GM12878 (cell line): Measurements from ENCODE around the gene GNA14. TPM values are rescaled to one million over a fixed set of nuclear protein-coding genes. Genes with fewer than 3 reads are reported as not detected.

ENCODE experiments used
- ATAC-seq: fragments of 200-7000 bp; cut with Tn5 transposase; 3 replicates; pipeline ENCODE4 v1.9.1; 2020; ENCODE audit warnings: mild to moderate bottlenecking, moderate library complexity
- BruUV-seq: library from RNA; stranded (reverse); fragments of 400-500 nt; replicated peaks from 2 replicates; lab custom pipeline; 2021; lab: Mats Ljungman, UMichigan
- CTCF ChIA-PET: fragments of 300-600 bp; sonication (Branson Sonifier 250); formaldehyde crosslinking; extraction: SDS; loops from one replicate; lab custom pipeline; 2021; ENCODE audit warnings: inconsistent platforms; lab: Yijun Ruan, JAX
- POLR2A ChIA-PET: fragments of 350-600 bp; formaldehyde crosslinking; extraction: SDS; loops from one replicate; lab custom pipeline; 2021; ENCODE audit warnings: inconsistent platforms; lab: Charles Lee
- RAD21 ChIA-PET: fragments of 300-600 bp; sonication (Branson Sonifier 250); formaldehyde crosslinking; loops from one replicate; lab custom pipeline; 2023; ENCODE audit warnings: antibody characterized with exemption; ENCODE audit not compliant: unreplicated experiment; lab: Charles Lee
- SMC1A ChIA-PET: fragments of 300-600 bp; sonication (Branson Sonifier 250); formaldehyde crosslinking; loops from one replicate; lab custom pipeline; 2023; ENCODE audit not compliant: unreplicated experiment, uncharacterized antibody; lab: Charles Lee
- DNase-seq: peaks from one replicate; pipeline ENCODE4 v3.0.0-alpha.2; 2011; ENCODE audit warnings: low read depth, low spot score
- FAIRE-seq: peaks from 3 replicates; lab custom pipeline; 2011; peaks lifted over from hg19 to GRCh38; lab: Jason Lieb, UNC
- H2AFZ ChIP-seq: 2 replicates; pipeline ENCODE4 v1.6.0; 2011; ENCODE audit warnings: low read depth, low read length, control low read depth; ENCODE audit not compliant: control insufficient read depth
- H3K27ac ChIP-seq: 2 replicates; pipeline ENCODE4 v1.5.1; 2011; ENCODE audit warnings: control low read depth; ENCODE audit not compliant: control insufficient read depth, insufficient read depth
- H3K27me3 ChIP-seq, 2 experiments: replicated peaks in 1 of 2; 2 replicates each; pipeline versions ENCODE4 v1.6.0 to v1.6.1; 2011; ENCODE audit warnings: low read length in 1 of 2; ENCODE audit not compliant: control insufficient read depth in 2 of 2, insufficient read depth in 2 of 2
- H3K36me3 ChIP-seq, 2 experiments: 2 replicates each; pipeline ENCODE4 v1.5.1; 2011; ENCODE audit warnings: low read length in 1 of 2; ENCODE audit not compliant: control insufficient read depth in 2 of 2, insufficient read depth in 2 of 2
- H3K4me1 ChIP-seq: 2 replicates; pipeline ENCODE4 v1.6.1; 2011; ENCODE audit warnings: mild to moderate bottlenecking, low read length, moderate library complexity, mixed read lengths; ENCODE audit not compliant: control insufficient read depth, insufficient read depth
- H3K4me2 ChIP-seq: 2 replicates; pipeline ENCODE4 v1.6.0; 2011; ENCODE audit warnings: control low read depth; ENCODE audit not compliant: control insufficient read depth, insufficient read depth
- H3K4me3 ChIP-seq: fragments of 200-600 bp; sonication (generic); 2 replicates; pipeline ENCODE4 v1.5.1; 2016
- H3K79me2 ChIP-seq: 2 replicates; pipeline ENCODE4 v1.6.0; 2011; ENCODE audit warnings: low read length; ENCODE audit not compliant: control insufficient read depth, insufficient read depth
- H3K9ac ChIP-seq: 2 replicates; pipeline ENCODE4 v1.8.0; 2011; ENCODE audit warnings: low read length, control low read depth, mixed read lengths; ENCODE audit not compliant: control insufficient read depth, insufficient read depth
- H3K9me3 ChIP-seq: replicated peaks from 3 replicates; pipeline ENCODE4 v1.5.1; 2011; ENCODE audit warnings: mild to moderate bottlenecking, low read length; ENCODE audit not compliant: control insufficient read depth, insufficient read depth
- H4K20me1 ChIP-seq: 2 replicates; pipeline ENCODE4 v1.6.0; 2011; ENCODE audit not compliant: control insufficient read depth, insufficient read depth
- EED ChIP-seq: sonication (generic); IDR thresholded peaks from 2 replicates; pipeline ENCODE4 v1.6.1; 2016; ENCODE audit warnings: antibody characterized with exemption, low read depth
- IKZF1 ChIP-seq: fragments of 450-650 bp; conservative IDR thresholded peaks from 2 replicates; pipeline ENCODE4 v1.6.1; 2017; ENCODE audit warnings: antibody characterized with exemption, mild to moderate bottlenecking
- YBX1 ChIP-seq: fragments of 450-650 bp; IDR thresholded peaks from 2 replicates; pipeline ENCODE4 v1.6.1; 2016; ENCODE audit warnings: antibody characterized with exemption
- WGBS: methylation state at CpG from one replicate; pipeline ENCODE4 v1.1.6; 2016; ENCODE audit warnings: low lambda C conversion rate; ENCODE audit not compliant: insufficient replicate concordance, insufficient coverage; ENCODE audit errors: missing lambda C conversion rate; 5-methylcytosine and 5-hydroxymethylcytosine counted together
- in situ Hi-C: fragments of 300-500 bp; cut with MboI; formaldehyde crosslinking; loops from 9 replicates; pipeline ENCODE4 v1.14.3; 2018; ENCODE audit warnings: mixed read lengths
- intact Hi-C: fragments of 100-400 bp; cut with micrococcal nuclease; formaldehyde crosslinking; loops from one replicate; pipeline ENCODE4 v1.14.2; 2022; ENCODE audit not compliant: unreplicated experiment
- polyA plus RNA-seq, 11 experiments: library from polyadenylated mRNA; depleted of rRNA in 4 of 11; unstranded in 6 of 11; stranded (reverse) in 5 of 11; fragments of >200 nt; fragmentation: Nextera tagmentation in 4 of 11; fragmentation: Illumina TruSeq in 1 of 11; extraction: Ambion mirVana in 4 of 11; extraction: Trizol in 1 of 11; gene quantifications; 1 replicate in 1 of 11; 2 replicates in 10 of 11; pipeline versions ENCODE4 v1.2.1 to v1.2.3, GENCODE V29; 2011 to 2016; ENCODE audit warnings: inconsistent platforms in 2 of 11, missing spikeins in 2 of 11, low read depth in 1 of 11
- total RNA-seq, 4 experiments: library from RNA; depleted of rRNA in 3 of 4; stranded (reverse); fragments of >200 nt in 3 of 4; fragmentation: Illumina TruSeq in 1 of 4; extraction: Trizol in 1 of 4; gene quantifications; 2 replicates each; pipeline versions ENCODE4 v1.2.1 to v1.2.3, GENCODE V29; 2013 to 2021
- TF ChIP-seq, protein P1 (sequence below): fragments of 150-350 bp; IDR thresholded peaks from 2 replicates; pipeline ENCODE4 v1.6.1; 2016; ENCODE audit warnings: low read depth, low read length
- TF ChIP-seq, protein P2 (sequence below): fragments of 450-650 bp; IDR thresholded peaks from 2 replicates; pipeline ENCODE4 v1.6.1; 2017; ENCODE audit warnings: mild to moderate bottlenecking
- TF ChIP-seq, protein P3 (sequence below): IDR thresholded peaks from 2 replicates; pipeline ENCODE4 v1.6.1; 2011; ENCODE audit warnings: low read depth, mild to moderate bottlenecking, low read length, moderate library complexity, borderline replicate concordance; ENCODE audit errors: extremely low read depth

The GNA14 gene
- total and polyA plus RNA-seq, 10 of the 15 experiments (the other 5 are each of a cell fraction or from before 2014, with no cell fraction given), result 0.17 TPM; not detected in 9

DNA sequence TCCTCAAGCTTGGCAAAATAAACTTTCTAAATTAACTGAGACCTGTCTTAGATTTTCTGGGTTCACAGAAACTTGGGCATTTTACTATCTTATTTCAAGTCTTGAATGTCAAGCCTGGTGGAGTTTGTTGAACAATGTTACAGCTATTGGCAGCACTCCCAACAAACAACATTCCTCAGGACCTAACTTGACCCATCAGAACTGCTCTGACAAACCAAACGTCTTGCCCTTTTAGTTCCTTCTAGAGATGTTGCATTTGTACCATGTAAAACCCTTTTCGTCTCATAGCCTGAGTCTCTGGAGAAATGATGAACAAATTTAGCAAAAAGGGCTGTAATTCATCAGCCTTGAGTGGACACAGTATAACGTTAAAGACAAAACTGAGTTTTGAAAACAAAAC, 51.1 kb downstream of the GNA14 start:
- no peaks in the 10 kb centered on the region; a peak in 1 of 4 replicates for H3K27me3 ChIP-seq
- POLR2A ChIA-PET, result no interaction called here
- SMC1A ChIA-PET, result interaction anchor here (2.3 kb wide), 1 partner anchor 12 kb away, joined by 6 read pairs; no protein-coding TSS in a partner anchor
- H3K79me2 ChIP-seq, result no peaks in the 10 kb centered on the region
- no peak for DNase-seq
- 0% methylated on average over 3 of the region's 3 CpGs for WGBS
- in situ Hi-C loops, result no loop called here
- H3K4me2 ChIP-seq, result no peak overlapping the region
- H3K9me3 ChIP-seq, result no peaks in the 10 kb centered on the region
- no peak for ATAC-seq
- no peak for FAIRE-seq
- TF ChIP-seq, protein P1, sequence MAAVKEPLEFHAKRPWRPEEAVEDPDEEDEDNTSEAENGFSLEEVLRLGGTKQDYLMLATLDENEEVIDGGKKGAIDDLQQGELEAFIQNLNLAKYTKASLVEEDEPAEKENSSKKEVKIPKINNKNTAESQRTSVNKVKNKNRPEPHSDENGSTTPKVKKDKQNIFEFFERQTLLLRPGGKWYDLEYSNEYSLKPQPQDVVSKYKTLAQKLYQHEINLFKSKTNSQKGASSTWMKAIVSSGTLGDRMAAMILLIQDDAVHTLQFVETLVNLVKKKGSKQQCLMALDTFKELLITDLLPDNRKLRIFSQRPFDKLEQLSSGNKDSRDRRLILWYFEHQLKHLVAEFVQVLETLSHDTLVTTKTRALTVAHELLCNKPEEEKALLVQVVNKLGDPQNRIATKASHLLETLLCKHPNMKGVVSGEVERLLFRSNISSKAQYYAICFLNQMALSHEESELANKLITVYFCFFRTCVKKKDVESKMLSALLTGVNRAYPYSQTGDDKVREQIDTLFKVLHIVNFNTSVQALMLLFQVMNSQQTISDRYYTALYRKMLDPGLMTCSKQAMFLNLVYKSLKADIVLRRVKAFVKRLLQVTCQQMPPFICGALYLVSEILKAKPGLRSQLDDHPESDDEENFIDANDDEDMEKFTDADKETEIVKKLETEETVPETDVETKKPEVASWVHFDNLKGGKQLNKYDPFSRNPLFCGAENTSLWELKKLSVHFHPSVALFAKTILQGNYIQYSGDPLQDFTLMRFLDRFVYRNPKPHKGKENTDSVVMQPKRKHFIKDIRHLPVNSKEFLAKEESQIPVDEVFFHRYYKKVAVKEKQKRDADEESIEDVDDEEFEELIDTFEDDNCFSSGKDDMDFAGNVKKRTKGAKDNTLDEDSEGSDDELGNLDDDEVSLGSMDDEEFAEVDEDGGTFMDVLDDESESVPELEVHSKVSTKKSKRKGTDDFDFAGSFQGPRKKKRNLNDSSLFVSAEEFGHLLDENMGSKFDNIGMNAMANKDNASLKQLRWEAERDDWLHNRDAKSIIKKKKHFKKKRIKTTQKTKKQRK, result no peak
- TF ChIP-seq IKZF1, result no peak
- TF ChIP-seq EED, result no peak
- TF ChIP-seq YBX1, result no peak
- TF ChIP-seq, protein P2, sequence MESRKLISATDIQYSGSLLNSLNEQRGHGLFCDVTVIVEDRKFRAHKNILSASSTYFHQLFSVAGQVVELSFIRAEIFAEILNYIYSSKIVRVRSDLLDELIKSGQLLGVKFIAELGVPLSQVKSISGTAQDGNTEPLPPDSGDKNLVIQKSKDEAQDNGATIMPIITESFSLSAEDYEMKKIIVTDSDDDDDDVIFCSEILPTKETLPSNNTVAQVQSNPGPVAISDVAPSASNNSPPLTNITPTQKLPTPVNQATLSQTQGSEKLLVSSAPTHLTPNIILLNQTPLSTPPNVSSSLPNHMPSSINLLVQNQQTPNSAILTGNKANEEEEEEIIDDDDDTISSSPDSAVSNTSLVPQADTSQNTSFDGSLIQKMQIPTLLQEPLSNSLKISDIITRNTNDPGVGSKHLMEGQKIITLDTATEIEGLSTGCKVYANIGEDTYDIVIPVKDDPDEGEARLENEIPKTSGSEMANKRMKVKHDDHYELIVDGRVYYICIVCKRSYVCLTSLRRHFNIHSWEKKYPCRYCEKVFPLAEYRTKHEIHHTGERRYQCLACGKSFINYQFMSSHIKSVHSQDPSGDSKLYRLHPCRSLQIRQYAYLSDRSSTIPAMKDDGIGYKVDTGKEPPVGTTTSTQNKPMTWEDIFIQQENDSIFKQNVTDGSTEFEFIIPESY, result no peak
- TF ChIP-seq, protein P3, sequence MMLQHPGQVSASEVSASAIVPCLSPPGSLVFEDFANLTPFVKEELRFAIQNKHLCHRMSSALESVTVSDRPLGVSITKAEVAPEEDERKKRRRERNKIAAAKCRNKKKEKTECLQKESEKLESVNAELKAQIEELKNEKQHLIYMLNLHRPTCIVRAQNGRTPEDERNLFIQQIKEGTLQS, result no peak
- H2AFZ ChIP-seq, result no peak overlapping the region
- CTCF ChIA-PET, result no interaction called here
- no peaks in the 10 kb centered on the region for H3K4me1 ChIP-seq
- no peaks in the 10 kb centered on the region for H3K36me3 ChIP-seq
- H3K4me3 ChIP-seq, result no peak overlapping the region
- RAD21 ChIA-PET, result no interaction called here
- H3K27ac ChIP-seq, result no peak overlapping the region
- no peaks in the 10 kb centered on the region for H4K20me1 ChIP-seq
- H3K9ac ChIP-seq, result no peak overlapping the region
- intact Hi-C loops, result no loop called here
- BruUV-seq, result no TSS peak
